MCF 10A (cell line): Measurements from ENCODE around the gene SLX4IP. TPM values are rescaled to one million over a fixed set of nuclear protein-coding genes. Genes with fewer than 3 reads are reported as not detected.
A peak's percentile ranks its signal among the peaks of the same experiment; 100 is the strongest.

Experiments
- BruUV-seq: library from RNA; stranded (reverse); fragments of 400-500 nt; replicated peaks from 2 replicates; lab custom pipeline; 2021; lab: Mats Ljungman, UMichigan
- CTCF ChIA-PET: fragments of 300-600 bp; sonication (Branson Sonifier 250); formaldehyde crosslinking; extraction: SDS; loops from one replicate; lab custom pipeline; 2021; ENCODE audit warnings: antibody characterized with exemption, inconsistent platforms; lab: Yijun Ruan, JAX
- POLR2A ChIA-PET: fragments of 300-600, 350-650 bp; sonication (Branson Sonifier 250); formaldehyde crosslinking; extraction: SDS; loops from one replicate; lab custom pipeline; 2020; ENCODE audit warnings: antibody characterized with exemption, inconsistent platforms; lab: Yijun Ruan, JAX
- DNase-seq: peaks from one replicate; pipeline ENCODE4 v3.0.0-alpha.2; 2018; ENCODE audit not compliant: unreplicated experiment
- H3K27ac Mint-ChIP-seq: one replicate; pipeline ENCODE4 v1.8.0; 2022; ENCODE audit warnings: mild to moderate bottlenecking, low read depth, mixed read lengths; ENCODE audit not compliant: unreplicated experiment
- H3K27me3 Mint-ChIP-seq: one replicate; pipeline ENCODE4 v1.8.0; 2022; ENCODE audit warnings: mixed read lengths; ENCODE audit not compliant: insufficient read depth, unreplicated experiment
- H3K36me3 Mint-ChIP-seq: one replicate; pipeline ENCODE4 v1.8.0; 2022; ENCODE audit warnings: mild to moderate bottlenecking, moderate library complexity, mixed read lengths; ENCODE audit not compliant: insufficient read depth, unreplicated experiment
- H3K4me1 Mint-ChIP-seq: one replicate; pipeline ENCODE4 v1.8.0; 2022; ENCODE audit warnings: mixed read lengths; ENCODE audit not compliant: insufficient read depth, unreplicated experiment
- H3K4me3 Mint-ChIP-seq: one replicate; pipeline ENCODE4 v1.8.0; 2022; ENCODE audit warnings: mild to moderate bottlenecking, moderate library complexity, mixed read lengths; ENCODE audit not compliant: unreplicated experiment
- H3K9me3 Mint-ChIP-seq: one replicate; pipeline ENCODE4 v1.8.0; 2022; ENCODE audit warnings: mixed read lengths; ENCODE audit not compliant: unreplicated experiment
- intact Hi-C: fragments of 100-400 bp; cut with micrococcal nuclease; formaldehyde crosslinking; loops from 2 replicates; pipeline ENCODE4 v1.14.1; 2022
- total RNA-seq: library from RNA; stranded (reverse); gene quantifications from 2 replicates; pipeline ENCODE4 v1.2.3, GENCODE V29; 2022
- TF ChIP-seq, protein P1 (sequence below): fragments of 200-600 bp; IDR thresholded peaks from one replicate; pipeline ENCODE4 v1.8.0; 2022; ENCODE audit warnings: antibody characterized with exemption, mild to moderate bottlenecking; ENCODE audit not compliant: unreplicated experiment

The SLX4IP gene
- total RNA-seq, 1 experiment from 2014 or later, result 11.2 TPM

DNA sequence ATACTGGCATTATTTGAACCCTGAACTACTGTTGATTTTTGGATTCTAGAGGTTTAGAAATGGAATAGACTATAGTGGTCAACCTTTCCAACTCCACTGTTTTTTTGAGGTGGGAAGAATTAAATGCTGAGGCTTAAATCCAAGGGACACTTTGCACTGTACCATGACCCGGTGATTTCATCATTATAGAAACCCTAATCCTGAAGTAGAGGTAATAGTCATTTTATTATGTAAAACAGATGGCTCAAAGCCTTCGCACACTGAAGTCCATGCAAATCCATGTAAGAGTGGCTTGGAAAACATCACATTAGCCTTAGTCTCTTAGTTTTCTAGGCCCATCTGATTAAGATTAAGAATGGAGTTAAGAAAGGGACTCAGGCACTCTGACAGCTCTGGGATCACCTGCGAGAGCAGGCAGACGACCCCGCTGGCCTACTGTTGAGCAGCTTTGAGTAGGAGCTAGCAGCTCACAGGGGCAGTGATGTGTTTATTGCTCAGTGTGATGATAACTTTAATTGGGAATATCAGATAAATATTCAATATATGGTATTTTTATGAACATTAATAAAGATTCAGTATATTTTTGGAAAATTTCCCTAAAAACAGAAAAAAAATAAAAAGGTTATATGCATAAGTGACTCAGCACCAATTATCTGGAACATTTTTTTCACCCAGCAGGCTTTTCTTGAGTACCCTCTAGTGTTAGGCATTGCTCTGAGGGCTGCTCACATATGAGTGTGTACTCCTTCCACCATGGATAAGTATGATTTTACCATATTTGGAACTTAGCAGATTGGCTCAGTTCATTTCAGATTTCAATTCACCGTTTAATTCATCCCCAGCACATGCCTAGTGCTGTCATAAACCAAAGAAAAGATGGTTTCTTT lies 13.4 kb downstream of the SLX4IP start:
- H3K36me3 Mint-ChIP-seq, result no peaks in the 10 kb centered on the region
- H3K4me3 Mint-ChIP-seq, result no peak overlapping the region
- H3K27me3 Mint-ChIP-seq, result no peaks in the 10 kb centered on the region
- TF ChIP-seq, protein P1, sequence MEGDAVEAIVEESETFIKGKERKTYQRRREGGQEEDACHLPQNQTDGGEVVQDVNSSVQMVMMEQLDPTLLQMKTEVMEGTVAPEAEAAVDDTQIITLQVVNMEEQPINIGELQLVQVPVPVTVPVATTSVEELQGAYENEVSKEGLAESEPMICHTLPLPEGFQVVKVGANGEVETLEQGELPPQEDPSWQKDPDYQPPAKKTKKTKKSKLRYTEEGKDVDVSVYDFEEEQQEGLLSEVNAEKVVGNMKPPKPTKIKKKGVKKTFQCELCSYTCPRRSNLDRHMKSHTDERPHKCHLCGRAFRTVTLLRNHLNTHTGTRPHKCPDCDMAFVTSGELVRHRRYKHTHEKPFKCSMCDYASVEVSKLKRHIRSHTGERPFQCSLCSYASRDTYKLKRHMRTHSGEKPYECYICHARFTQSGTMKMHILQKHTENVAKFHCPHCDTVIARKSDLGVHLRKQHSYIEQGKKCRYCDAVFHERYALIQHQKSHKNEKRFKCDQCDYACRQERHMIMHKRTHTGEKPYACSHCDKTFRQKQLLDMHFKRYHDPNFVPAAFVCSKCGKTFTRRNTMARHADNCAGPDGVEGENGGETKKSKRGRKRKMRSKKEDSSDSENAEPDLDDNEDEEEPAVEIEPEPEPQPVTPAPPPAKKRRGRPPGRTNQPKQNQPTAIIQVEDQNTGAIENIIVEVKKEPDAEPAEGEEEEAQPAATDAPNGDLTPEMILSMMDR, result no peak
- ChIA-PET POLR2A (interaction anchor here (0.5 to 3.2 kb wide), 3 partner anchors 13 to 293 kb away, joined by 4 to 28 read pairs (median 5); partner anchors contain the start of genes MKKS and SLX4IP), CTCF (interaction anchor here (0.6 to 1.4 kb wide), 6 partner anchors 55 to 1098 kb away, joined by 3 to 5 read pairs (median 3); no protein-coding TSS in a partner anchor)
- DNase-seq, result no peak
- peaks cover 21% of the 10 kb centered on the region for H3K4me1 Mint-ChIP-seq
- intact Hi-C loops, result no loop called here
- no peak overlapping the region for H3K27ac Mint-ChIP-seq
- H3K9me3 Mint-ChIP-seq, result no peaks in the 10 kb centered on the region
- no TSS peak for BruUV-seq

DNA sequence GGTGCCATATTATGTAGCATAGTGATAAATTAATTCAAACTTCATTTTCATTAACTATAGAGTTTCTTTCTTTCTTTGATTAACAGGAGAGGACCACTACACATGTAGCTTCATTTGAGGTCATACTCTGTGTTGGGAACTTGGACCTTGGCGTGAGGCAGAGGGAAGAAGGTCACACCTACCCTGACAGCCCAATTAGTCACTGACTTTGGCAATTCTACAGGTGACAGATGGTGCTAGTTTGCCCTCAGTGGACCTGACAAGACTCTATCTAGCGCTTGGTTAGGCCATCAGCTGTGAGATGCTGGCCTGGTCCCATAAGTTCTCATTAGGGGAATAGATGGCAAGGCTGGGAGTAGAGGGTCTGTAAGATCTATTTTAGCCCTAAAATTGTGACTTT lies 14.2 kb downstream of the SLX4IP start:
- H3K27me3 Mint-ChIP-seq, result no peaks in the 10 kb centered on the region
- DNase-seq, result peak; percentile 39
- H3K4me1 Mint-ChIP-seq, result peaks cover 26% of the 10 kb centered on the region
- H3K36me3 Mint-ChIP-seq, result no peaks in the 10 kb centered on the region
- ChIA-PET CTCF (interaction anchor here (1.0 to 1.4 kb wide), 2 partner anchors 222 to 832 kb away, joined by 3 to 5 read pairs; no protein-coding TSS in a partner anchor), POLR2A (interaction anchor here (0.5 to 3.2 kb wide), 3 partner anchors 14 to 293 kb away, joined by 4 to 28 read pairs (median 5); partner anchors contain the start of genes MKKS and SLX4IP)
- BruUV-seq, result no TSS peak
- TF ChIP-seq, protein P1, result no peak
- H3K4me3 Mint-ChIP-seq, result no peak overlapping the region
- no peaks in the 10 kb centered on the region for H3K9me3 Mint-ChIP-seq
- no peak overlapping the region for H3K27ac Mint-ChIP-seq
- intact Hi-C loops, result no loop called here

DNA sequence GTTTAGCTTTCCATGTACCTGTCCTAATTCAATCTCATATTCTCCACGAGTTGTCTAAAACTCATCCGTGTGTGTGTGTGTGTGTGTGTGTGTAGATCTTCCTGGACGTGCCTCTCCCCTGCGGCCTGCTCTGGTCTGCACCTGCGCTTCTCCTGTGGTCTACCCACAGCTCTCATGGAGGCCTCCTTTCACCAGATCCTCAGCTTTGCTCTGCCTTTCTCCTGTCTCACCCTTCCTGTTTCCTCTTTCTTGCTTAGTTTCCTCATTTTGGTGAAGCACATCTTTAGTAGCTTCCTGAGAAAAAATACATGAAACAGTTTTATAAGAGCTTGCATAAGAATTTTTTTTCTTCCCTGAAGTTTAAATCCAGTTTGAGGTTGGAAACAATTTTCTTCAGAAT lies 18.1 kb downstream of the SLX4IP start:
- ChIA-PET POLR2A (interaction anchor here (2.6 kb wide), 1 partner anchor 19 kb away, joined by 14 read pairs; the partner anchor contains the start of genes MKKS and SLX4IP), CTCF (interaction anchor here (0.5 to 2.5 kb wide), 5 partner anchors 83 to 1132 kb away, joined by 3 to 12 read pairs (median 3); no protein-coding TSS in a partner anchor)
- H3K4me3 Mint-ChIP-seq, result no peak overlapping the region
- no peak for DNase-seq
- TF ChIP-seq, protein P1, result no peak
- H3K27me3 Mint-ChIP-seq, result no peaks in the 10 kb centered on the region
- BruUV-seq, result no TSS peak
- no peaks in the 10 kb centered on the region for H3K36me3 Mint-ChIP-seq
- peaks cover 7% of the 10 kb centered on the region for H3K9me3 Mint-ChIP-seq
- H3K4me1 Mint-ChIP-seq, result peaks cover 16% of the 10 kb centered on the region
- H3K27ac Mint-ChIP-seq, result no peak overlapping the region
- intact Hi-C loops, result no loop called here

DNA sequence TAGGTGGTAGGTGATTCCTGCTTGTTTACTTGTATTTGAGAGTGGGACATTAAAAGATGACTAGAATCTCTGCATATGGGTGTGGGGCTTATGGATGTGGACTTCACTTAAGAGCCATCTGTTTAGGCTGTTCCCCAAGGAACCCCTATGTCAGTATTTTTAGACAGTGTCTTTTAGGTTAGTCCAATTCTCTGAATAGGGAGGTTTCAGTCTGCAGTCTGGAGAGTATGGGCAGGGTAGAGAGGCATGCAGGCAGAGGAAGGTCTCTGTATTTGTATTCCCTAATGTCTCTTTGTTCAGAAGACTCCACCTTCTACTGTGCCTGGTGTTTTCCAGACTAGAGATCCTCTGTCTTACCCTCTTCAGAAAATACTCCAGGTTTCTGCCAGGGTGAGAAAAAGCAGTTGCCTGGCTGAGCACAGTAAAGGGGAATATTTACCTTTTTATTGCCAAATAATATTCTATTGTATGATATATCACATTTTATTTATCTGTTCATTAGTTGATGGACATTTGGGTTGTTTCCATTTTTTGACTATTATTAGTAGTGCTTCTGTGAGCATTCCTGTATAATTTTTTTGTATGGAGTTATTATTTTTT lies 19.1 kb downstream of the SLX4IP start:
- Mint-ChIP-seq H3K27ac (no peak overlapping the region), H3K9me3 (peaks cover 7% of the 10 kb centered on the region), H3K4me3 (no peak overlapping the region), H3K27me3 (no peaks in the 10 kb centered on the region), H3K4me1 (peaks cover 13% of the 10 kb centered on the region), H3K36me3 (no peaks in the 10 kb centered on the region)
- ChIA-PET CTCF (no interaction called here), POLR2A (interaction anchor here (0.7 kb wide), 1 partner anchor 51 kb away, joined by 5 read pairs; no protein-coding TSS in a partner anchor)
- no peak for DNase-seq
- TF ChIP-seq, protein P1, result no peak
- BruUV-seq, result no TSS peak
- intact Hi-C loops, result no loop called here
